Ovary (tissue), 9 donors: Measurements from ENCODE around the gene CDC42EP4. TPM values are rescaled to one million over a fixed set of nuclear protein-coding genes. Genes with fewer than 3 reads are reported as not detected.

Experiments used
- DNase-seq, 5 donors: peaks; one replicate each; pipeline ENCODE4 v3.0.0-alpha.2; 2019 to 2020
- H3K27ac ChIP-seq, 2 donors: fragments of 200-600 bp; one replicate each; pipeline versions ENCODE4 v1.5.1 to v1.8.0; 2019 to 2022
- H3K27me3 ChIP-seq: fragments of 200-600 bp; one replicate; pipeline ENCODE4 v1.8.0; 2022
- H3K36me3 ChIP-seq: fragments of 200-600 bp; sonication (generic); one replicate; pipeline ENCODE4 v1.5.1; 2019
- H3K4me1 ChIP-seq: one replicate; pipeline ENCODE4 v1.8.1; 2013; ENCODE audit warnings: mild to moderate bottlenecking, moderate library complexity; ENCODE audit not compliant: insufficient read depth
- H3K4me3 ChIP-seq: fragments of 200-600 bp; sonication (generic); one replicate; pipeline ENCODE4 v1.5.1; 2017
- H3K9me3 ChIP-seq, 2 donors: fragments of 200-600 bp in 1 of 2; sonication (generic) in 1 of 2; one replicate each; pipeline versions ENCODE4 v1.5.1 to v1.8.1; 2013 to 2019; ENCODE audit warnings: mild to moderate bottlenecking in 1 of 2, moderate library complexity in 1 of 2
- CTCF ChIP-seq, 3 donors: fragments of 450-650 bp in 2 of 3; fragments of 200-600 bp in 1 of 3; IDR thresholded peaks; one replicate each; pipeline versions ENCODE4 v1.5.1 to v1.8.0; 2016 to 2022; ENCODE audit warnings: antibody characterized with exemption in 3 of 3, mild to moderate bottlenecking in 1 of 3
- EP300 ChIP-seq: sonication (generic); formaldehyde crosslinking; IDR thresholded peaks from one replicate; pipeline ENCODE4 v1.6.1; 2017; ENCODE audit warnings: antibody characterized with exemption
- POLR2A ChIP-seq: fragments of 450-650 bp; IDR thresholded peaks from one replicate; pipeline ENCODE4 v1.6.1; 2017; ENCODE audit warnings: antibody characterized with exemption, mild to moderate bottlenecking, moderate library complexity
- WGBS, 3 donors: extraction: QIAGEN DNeasy Blood & Tissue Kit in 1 of 3; methylation state at CpG; one replicate each; pipeline versions ENCODE4 v1.1.5 to v1.1.7; 2013 to 2017; 5-methylcytosine and 5-hydroxymethylcytosine counted together
- intact Hi-C, 4 donors: fragments of 100-400 bp; cut with DNase I; formaldehyde crosslinking; loops; one replicate each; pipeline versions ENCODE4 v1.11.0 to v1.15.1; 2022 to 2023
- polyA plus RNA-seq, 2 donors: library from polyadenylated mRNA; stranded (reverse); fragments of 200-250 nt in 1 of 2; fragments of 350-450 nt in 1 of 2; fragmentation: Illumina TruSeq in 1 of 2; extraction: RNeasy Lipid Tissue Mini Kit (QIAGEN cat#74804) in 1 of 2; gene quantifications; one replicate each; pipeline ENCODE4 v1.2.3, GENCODE V29; 2013 to 2014
- total RNA-seq, 7 donors: library from RNA; depleted of rRNA in 2 of 7; stranded (reverse); fragments of >200 nt in 2 of 7; fragmentation: NEBNext Ultra II Directional in 3 of 7; extraction: Animal tissue kit (Norgen Biotek cat#: 25700) in 3 of 7; gene quantifications; one replicate each; pipeline versions ENCODE4 v1.1.0 to v1.2.4, GENCODE V29; 2016 to 2023
- donor health status: DM: no; HTN: no; CAD: no; lungs with moderate emphysema.
- donor health status: DM: no; HTN: no; CAD: no.
- donor health status: Bipolar disorder and iron deficiency.
- donor health status: DM: yes; HTN: yes; CAD: no.
- donor health status: DM: no; HTN: no; CAD: no.
- donor health status: DM: yes; HTN: yes; CAD: no.

The CDC42EP4 gene
- total and polyA plus RNA-seq, 9 donors: 59.0 to 171 (median 106) TPM

DNA sequence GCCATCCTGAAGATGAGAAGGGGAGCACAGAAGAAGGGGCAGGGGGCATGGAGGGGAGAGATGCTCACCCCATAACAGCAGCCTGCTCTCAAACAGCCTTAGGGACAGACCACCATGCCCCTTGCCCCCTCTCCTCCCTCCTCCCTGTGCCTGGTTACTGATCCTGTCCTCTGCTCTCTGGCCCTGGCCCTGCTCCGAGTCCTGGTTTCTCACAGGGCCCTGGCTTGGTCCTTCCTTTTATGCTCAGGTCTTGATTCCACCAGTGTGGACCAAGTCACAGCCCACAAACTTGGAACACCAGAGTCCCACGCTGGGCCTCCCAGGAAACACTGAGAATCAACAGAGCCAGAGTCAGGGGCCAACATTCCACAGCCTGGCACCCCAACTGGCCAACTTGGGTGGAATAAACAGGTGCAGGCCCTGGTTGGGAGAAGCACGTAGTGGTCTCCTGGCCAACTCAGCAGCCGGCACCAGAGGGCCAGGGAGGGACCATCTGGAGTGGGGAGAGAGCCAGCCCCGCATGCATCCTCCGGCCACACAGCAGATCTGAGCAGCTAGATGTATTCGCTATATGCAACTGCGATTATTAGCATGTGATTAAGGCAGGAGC lies 44.9 kb upstream of the CDC42EP4 start:
- Histone ChIP-seq H3K27ac (no peak overlapping the region), H3K4me1 (no peaks in the 10 kb centered on the region), H3K27me3 (no peaks in the 10 kb centered on the region), H3K9me3 (no peaks in the 10 kb centered on the region), H3K4me3 (no peak overlapping the region), H3K36me3 (no peaks in the 10 kb centered on the region)
- no peak for DNase-seq
- intact Hi-C loops: no loop called here
- WGBS, 3 donors: 87 to 93% (median 89%) methylated on average over 8 of the region's 8 CpGs
- TF ChIP-seq EP300 (no peak), CTCF (IDR thresholded peaks at IDR 0.05) (no peak), POLR2A (no peak)

DNA sequence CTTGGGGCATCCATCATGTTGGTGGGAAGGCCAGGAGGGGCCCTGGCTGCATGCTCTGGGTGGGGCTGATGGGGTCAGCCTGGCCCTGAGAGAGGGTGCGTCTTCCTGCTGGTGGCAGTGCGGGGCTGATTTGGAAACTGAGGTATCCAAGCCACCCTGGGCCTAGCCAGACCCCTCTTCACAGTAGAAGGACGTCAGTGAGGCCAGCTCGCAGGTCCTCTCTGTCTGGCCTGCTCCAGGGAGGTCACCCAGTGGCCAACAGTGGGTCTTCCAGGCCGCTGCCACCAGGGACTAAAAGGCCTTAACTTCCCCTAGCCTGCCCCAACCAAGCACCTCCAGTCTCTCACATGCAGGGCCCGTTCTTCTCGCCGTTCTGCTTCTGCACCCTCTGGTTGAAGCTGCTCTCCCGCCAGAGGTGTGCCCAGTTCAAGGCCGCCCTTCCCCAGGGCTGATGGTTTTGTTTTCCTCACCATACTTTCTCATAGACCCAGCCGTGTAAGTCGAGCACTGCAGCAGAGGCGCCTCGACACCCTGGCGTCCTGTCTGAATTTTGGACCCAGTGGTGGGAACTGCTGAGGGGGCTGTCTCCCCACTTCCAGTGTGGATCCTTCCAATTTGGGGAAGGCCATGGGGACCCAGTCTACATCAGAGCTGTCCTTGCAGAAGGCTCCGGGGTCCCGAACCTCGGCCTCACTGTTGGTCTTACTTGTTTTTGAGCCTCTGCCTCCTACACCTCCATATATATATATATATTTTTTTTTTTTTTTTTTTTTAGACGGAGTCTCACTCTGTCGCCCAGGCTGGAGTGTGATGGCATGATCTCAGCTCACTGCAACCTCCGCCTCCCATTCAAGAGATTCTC lies 42.9 kb upstream of the CDC42EP4 start:
- Histone ChIP-seq H3K27ac (no peak overlapping the region), H3K9me3 (no peaks in the 10 kb centered on the region), H3K4me3 (no peak overlapping the region), H3K36me3 (no peaks in the 10 kb centered on the region), H3K4me1 (no peaks in the 10 kb centered on the region), H3K27me3 (no peaks in the 10 kb centered on the region)
- DNase-seq: no peak
- intact Hi-C loops: no loop called here
- WGBS, 3 donors: 80 to 88% (median 81%) methylated on average over 18 to 21 of the region's 21 CpGs
- no peak for TF ChIP-seq CTCF (IDR thresholded peaks at IDR 0.05)
- no peak for TF ChIP-seq EP300
- no peak for TF ChIP-seq POLR2A

DNA sequence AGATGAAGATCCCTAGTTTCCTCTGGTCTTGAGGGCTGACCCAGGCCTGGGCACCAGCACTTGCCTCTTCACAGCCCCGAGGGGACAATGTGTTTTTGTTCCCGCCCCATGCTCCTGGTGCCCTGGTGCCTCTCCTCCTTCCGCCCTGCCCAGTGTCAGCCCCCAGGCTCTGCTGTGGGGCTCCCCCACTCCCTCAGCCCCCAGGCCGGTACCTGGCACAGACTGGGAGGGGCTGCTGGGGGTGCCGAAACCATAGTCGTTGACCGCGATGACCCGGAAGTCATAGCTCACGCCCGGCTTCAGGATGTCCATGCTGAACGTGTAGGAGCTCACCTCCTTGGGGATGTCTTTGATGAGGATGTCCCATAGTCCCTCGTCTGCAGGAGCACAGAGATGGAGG lies 40.5 kb upstream of the CDC42EP4 start:
- 92 to 95% (median 94%) methylated on average over 12 to 13 of the region's 13 CpGs for WGBS, 3 donors
- no peak overlapping the region for H3K4me3 ChIP-seq
- TF ChIP-seq EP300: no peak
- TF ChIP-seq POLR2A: no peak
- no peak for TF ChIP-seq CTCF (IDR thresholded peaks at IDR 0.05)
- no peaks in the 10 kb centered on the region for H3K9me3 ChIP-seq
- no peak overlapping the region for H3K27ac ChIP-seq
- H3K36me3 ChIP-seq: no peaks in the 10 kb centered on the region
- DNase-seq: no peak
- intact Hi-C loops: no loop called here
- no peaks in the 10 kb centered on the region for H3K27me3 ChIP-seq
- peaks cover 4% of the 10 kb centered on the region for H3K4me1 ChIP-seq

GRCh38 chr17:73351764-73352163 lies 40.0 kb upstream of the CDC42EP4 start:
- Histone ChIP-seq H3K9me3 (no peaks in the 10 kb centered on the region), H3K4me3 (no peak overlapping the region), H3K4me1 (peaks cover 5% of the 10 kb centered on the region), H3K36me3 (no peaks in the 10 kb centered on the region), H3K27me3 (no peaks in the 10 kb centered on the region), H3K27ac (no peak overlapping the region)
- DNase-seq: no peak
- 77 to 80% (median 78%) methylated on average over 3 of the region's 3 CpGs for WGBS, 3 donors
- intact Hi-C loops: no loop called here
- TF ChIP-seq EP300 (no peak), POLR2A (no peak), CTCF (IDR thresholded peaks at IDR 0.05) (no peak)
